Mesodermal cell (in vitro differentiated cells): ENCODE data around the gene LRRC8D.

Source experiments
- H3K27ac ChIP-seq: 2 replicates; pipeline ENCODE4 v1.7.0; 2013; ENCODE audit warnings: mild to moderate bottlenecking, low read depth, low read length, moderate library complexity; ENCODE audit not compliant: severe bottlenecking
- H3K36me3 ChIP-seq: 2 replicates; pipeline ENCODE4 v1.7.1; 2013; ENCODE audit warnings: mild to moderate bottlenecking, low read length, moderate library complexity; ENCODE audit not compliant: control insufficient read depth, insufficient read depth
- H3K4me1 ChIP-seq: one replicate; pipeline ENCODE4 v1.7.1; 2013; ENCODE audit warnings: mild to moderate bottlenecking, low read length; ENCODE audit not compliant: insufficient read depth, control insufficient read depth, poor library complexity, severe bottlenecking
- H3K4me3 ChIP-seq: 2 replicates; pipeline ENCODE4 v1.7.0; 2013; ENCODE audit warnings: low read length, control low read depth, mild to moderate bottlenecking; ENCODE audit not compliant: insufficient read depth, poor library complexity, severe bottlenecking; ENCODE audit errors: extremely low read depth
- H3K9me3 ChIP-seq: 2 replicates; pipeline ENCODE4 v1.7.1; 2013; ENCODE audit warnings: mild to moderate bottlenecking, low read length, moderate library complexity; ENCODE audit not compliant: control insufficient read depth
- WGBS, 2 experiments: methylation state at CpG; one replicate each; pipeline ENCODE4 v1.1.5; 2013; ENCODE audit warnings: missing lambda C conversion rate in 2 of 2; ENCODE audit not compliant: insufficient coverage in 2 of 2; 5-methylcytosine and 5-hydroxymethylcytosine counted together

Gene LRRC8D

GRCh38 chr1:89953131-89953626 lies 132.3 kb downstream of the LRRC8D start:
- Histone ChIP-seq H3K4me1 (peaks cover 32% of the 10 kb centered on the region), H3K36me3 (no peaks in the 10 kb centered on the region), H3K4me3 (no peak overlapping the region), H3K27ac (peak overlapping the region; percentile 81), H3K9me3 (no peaks in the 10 kb centered on the region)
- 33% methylated on average over 1 of the region's 1 CpG; no CpG with 5 or more reads in 1 of the 2 experiments for WGBS, 2 experiments

GRCh38 chr1:89953929-89954328 lies 133.1 kb downstream of the LRRC8D start:
- WGBS, 2 experiments = 100% methylated on average over 1 of the region's 1 CpG
- Histone ChIP-seq H3K4me1 (peaks cover 32% of the 10 kb centered on the region), H3K4me3 (no peak overlapping the region), H3K9me3 (peaks cover under 1% of the 10 kb centered on the region), H3K27ac (peak overlapping the region; percentile 32), H3K36me3 (no peaks in the 10 kb centered on the region)

GRCh38 chr1:89954401-89954800 lies 133.6 kb downstream of the LRRC8D start:
- Histone ChIP-seq H3K9me3 (peaks cover 5% of the 10 kb centered on the region), H3K27ac (peak overlapping the region; percentile 32), H3K4me3 (no peak overlapping the region), H3K36me3 (no peaks in the 10 kb centered on the region), H3K4me1 (peaks cover 32% of the 10 kb centered on the region)
- WGBS, 2 experiments = 100% methylated on average over 1 of the region's 1 CpG

- H3K4me3 ChIP-seq = no peak overlapping the region
- peaks cover 32% of the 10 kb centered on the region for H3K4me1 ChIP-seq
- H3K36me3 ChIP-seq = no peaks in the 10 kb centered on the region
- WGBS, 2 experiments = 90 to 96% methylated on average over 3 to 7 of the region's 7 CpGs
- H3K27ac ChIP-seq = no peak overlapping the region
- H3K9me3 ChIP-seq = peaks cover 10% of the 10 kb centered on the region
Measured at GRCh38 chr1:89955311-89956205, 134.7 kb downstream of the LRRC8D start.

- Histone ChIP-seq H3K4me3 (no peak overlapping the region), H3K36me3 (no peaks in the 10 kb centered on the region), H3K27ac (no peak overlapping the region), H3K9me3 (peaks cover 10% of the 10 kb centered on the region), H3K4me1 (peaks cover 29% of the 10 kb centered on the region)
- 75% methylated on average over 1 of the region's 1 CpG; no CpG with 5 or more reads in 1 of the 2 experiments for WGBS, 2 experiments
Measured at GRCh38 chr1:89957107-89957506, 136.3 kb downstream of the LRRC8D start.

GRCh38 chr1:89958851-89959654 lies 138.2 kb downstream of the LRRC8D start:
- peaks cover 10% of the 10 kb centered on the region for H3K9me3 ChIP-seq
- no peak overlapping the region for H3K27ac ChIP-seq
- H3K4me3 ChIP-seq = no peak overlapping the region
- WGBS, 2 experiments = 87 to 98% methylated on average over 6 of the region's 7 CpGs
- peaks cover 14% of the 10 kb centered on the region for H3K4me1 ChIP-seq
- H3K36me3 ChIP-seq = no peaks in the 10 kb centered on the region

- 100% methylated on average over 1 of the region's 2 CpGs; no CpG with 5 or more reads in 1 of the 2 experiments for WGBS, 2 experiments
- H3K4me1 ChIP-seq = peaks cover 8% of the 10 kb centered on the region
Measured at GRCh38 chr1:89959719-89960118, 138.9 kb downstream of the LRRC8D start.

GRCh38 chr1:89962024-89962741 lies 141.4 kb downstream of the LRRC8D start:
- WGBS, 2 experiments = 100% methylated on average over 2 to 3 of the region's 6 CpGs
- Histone ChIP-seq H3K9me3 (peaks cover 10% of the 10 kb centered on the region), H3K36me3 (no peaks in the 10 kb centered on the region), H3K27ac (no peak overlapping the region), H3K4me3 (no peak overlapping the region), H3K4me1 (peaks cover 5% of the 10 kb centered on the region)

More at GRCh38 chr1:89959719-89960118, 138.9 kb downstream of the LRRC8D start:
- Histone ChIP-seq H3K27ac (no peak overlapping the region), H3K36me3 (no peaks in the 10 kb centered on the region), H3K9me3 (peaks cover 10% of the 10 kb centered on the region), H3K4me3 (no peak overlapping the region)

GRCh38 chr1:89962742-89963075 lies 141.9 kb downstream of the LRRC8D start:
- Histone ChIP-seq H3K4me1 (peaks cover 5% of the 10 kb centered on the region), H3K36me3 (no peaks in the 10 kb centered on the region), H3K4me3 (no peak overlapping the region), H3K9me3 (peaks cover 10% of the 10 kb centered on the region), H3K27ac (no peak overlapping the region)
- no CpG with 5 or more reads among the region's 1 CpG for WGBS, 2 experiments

GRCh38 chr1:89965193-89965768 lies 144.4 kb downstream of the LRRC8D start:
- Histone ChIP-seq H3K27ac (no peak overlapping the region), H3K36me3 (no peaks in the 10 kb centered on the region), H3K9me3 (no peaks in the 10 kb centered on the region), H3K4me1 (peaks cover 5% of the 10 kb centered on the region), H3K4me3 (no peak overlapping the region)
- 80 to 86% methylated on average over 1 of the region's 4 CpGs for WGBS, 2 experiments
